GM19193 (cell line): ENCODE results near the gene PTCH1.

Experiments used
- POLR2A ChIP-seq: IDR thresholded peaks from 4 replicates; pipeline ENCODE4 v1.6.1; 2011; ENCODE audit not compliant: insufficient read depth, insufficient read length; ENCODE audit errors: extremely low read depth

The PTCH1 gene

GRCh38 chr9:95429948-95430620 is 86.7 kb downstream of the PTCH1 start:
- TF ChIP-seq POLR2A, result no peak

GRCh38 chr9:95429096-95429495 is 87.7 kb downstream of the PTCH1 start:
- TF ChIP-seq POLR2A, result no peak

GRCh38 chr9:95425910-95426551 is 90.7 kb downstream of the PTCH1 start:
- no peak for TF ChIP-seq POLR2A

GRCh38 chr9:95422650-95423049 is 94.1 kb downstream of the PTCH1 start:
- TF ChIP-seq POLR2A, result no peak

GRCh38 chr9:95420518-95420917 is 96.3 kb downstream of the PTCH1 start:
- TF ChIP-seq POLR2A, result no peak

- TF ChIP-seq POLR2A, result no peak
Measured at GRCh38 chr9:95419444-95419843, 97.3 kb downstream of the PTCH1 start.

- TF ChIP-seq POLR2A, result no peak
Measured at GRCh38 chr9:95415158-95415557, 101.6 kb downstream of the PTCH1 start.

GRCh38 chr9:95413793-95414192 is 103.0 kb downstream of the PTCH1 start:
- TF ChIP-seq POLR2A, result no peak

- no peak for TF ChIP-seq POLR2A
Measured at GRCh38 chr9:95411054-95411892, 105.5 kb downstream of the PTCH1 start.

GRCh38 chr9:95409650-95410426 is 106.9 kb downstream of the PTCH1 start:
- no peak for TF ChIP-seq POLR2A

GRCh38 chr9:95407524-95407923 is 109.2 kb downstream of the PTCH1 start:
- TF ChIP-seq POLR2A, result no peak

GRCh38 chr9:95406121-95406520 is 110.7 kb downstream of the PTCH1 start:
- no peak for TF ChIP-seq POLR2A

GRCh38 chr9:95399261-95399660 is 117.5 kb downstream of the PTCH1 start:
- no peak for TF ChIP-seq POLR2A
